HEK293 (cell line): ENCODE results near the gene SH3GL1.

Experiments
- INSM2 ChIP-seq: fragments of 450-650 bp; formaldehyde crosslinking; IDR thresholded peaks from 2 replicates; pipeline ENCODE4 v1.5.1; 2016; ENCODE audit warnings: missing biosample characterization, missing genetic modification characterization
- SETDB1 ChIP-seq: IDR thresholded peaks from one replicate; pipeline ENCODE4 v1.6.1; 2017; ENCODE audit warnings: mild to moderate bottlenecking, low read length, moderate library complexity, mixed read lengths; ENCODE audit not compliant: insufficient read length
- ZNF24 ChIP-seq: fragments of 450-650 bp; formaldehyde crosslinking; IDR thresholded peaks from 2 replicates; pipeline ENCODE4 v1.5.1; 2016; ENCODE audit warnings: missing biosample characterization, missing genetic modification characterization
- ZNF776 ChIP-seq: fragments of 450-650 bp; formaldehyde crosslinking; IDR thresholded peaks from 2 replicates; pipeline ENCODE4 v1.5.0; 2017; ENCODE audit warnings: missing biosample characterization, missing genetic modification characterization, borderline replicate concordance
- TF ChIP-seq, protein P1 (sequence below): fragments of 450-650 bp; formaldehyde crosslinking; IDR thresholded peaks from 2 replicates; pipeline ENCODE4 v1.5.1; 2016; ENCODE audit warnings: missing biosample characterization, missing genetic modification characterization
- TF ChIP-seq, protein P2 (sequence below): fragments of 450-650 bp; formaldehyde crosslinking; IDR thresholded peaks from 2 replicates; pipeline ENCODE4 v1.5.1; 2016; ENCODE audit warnings: missing biosample characterization, missing genetic modification characterization, borderline replicate concordance

DNA sequence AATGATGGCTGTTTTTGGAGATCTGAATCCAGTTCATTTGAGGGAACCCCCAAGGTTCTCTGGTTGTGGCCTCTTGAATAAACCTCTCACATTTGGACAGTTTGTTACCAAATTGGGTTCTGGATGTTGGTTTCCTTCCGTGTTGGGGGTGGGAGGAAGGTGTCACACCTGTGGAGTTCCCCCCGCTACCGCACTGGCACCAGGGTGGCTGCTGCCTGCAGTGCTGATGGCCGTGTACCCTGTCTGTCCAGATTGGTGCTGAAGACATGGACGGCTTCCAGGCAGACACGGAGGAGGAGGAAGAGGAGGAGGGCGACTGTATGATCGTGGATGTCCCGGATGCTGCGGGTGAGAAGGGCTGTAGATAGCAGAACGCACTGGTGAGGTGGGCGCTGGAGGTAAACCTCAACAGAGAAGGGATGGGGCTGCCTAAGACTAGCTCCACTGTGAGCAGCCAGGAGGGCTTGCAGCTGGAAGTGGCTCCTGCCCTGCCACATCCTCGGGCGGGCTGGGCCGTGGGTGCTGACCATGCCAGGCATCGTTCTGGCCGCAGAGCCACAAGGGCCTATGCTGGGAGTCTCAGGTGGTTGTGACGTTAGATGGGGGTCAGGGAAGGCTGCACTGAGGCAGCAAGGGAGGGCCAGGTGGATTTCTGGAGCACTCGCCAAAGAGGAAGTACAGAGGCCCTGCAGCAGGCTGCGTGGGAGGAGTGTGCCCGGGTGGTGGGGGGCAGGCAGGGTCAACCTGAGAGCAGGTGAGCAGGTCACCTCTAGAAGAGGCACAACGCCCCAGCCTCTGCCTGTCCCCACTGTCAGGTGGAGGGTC is 41.9 kb upstream of the SH3GL1 start:
- no peak for TF ChIP-seq ZNF776 (tag by site-specific recombination)
- no peak for TF ChIP-seq INSM2
- TF ChIP-seq, protein P1, sequence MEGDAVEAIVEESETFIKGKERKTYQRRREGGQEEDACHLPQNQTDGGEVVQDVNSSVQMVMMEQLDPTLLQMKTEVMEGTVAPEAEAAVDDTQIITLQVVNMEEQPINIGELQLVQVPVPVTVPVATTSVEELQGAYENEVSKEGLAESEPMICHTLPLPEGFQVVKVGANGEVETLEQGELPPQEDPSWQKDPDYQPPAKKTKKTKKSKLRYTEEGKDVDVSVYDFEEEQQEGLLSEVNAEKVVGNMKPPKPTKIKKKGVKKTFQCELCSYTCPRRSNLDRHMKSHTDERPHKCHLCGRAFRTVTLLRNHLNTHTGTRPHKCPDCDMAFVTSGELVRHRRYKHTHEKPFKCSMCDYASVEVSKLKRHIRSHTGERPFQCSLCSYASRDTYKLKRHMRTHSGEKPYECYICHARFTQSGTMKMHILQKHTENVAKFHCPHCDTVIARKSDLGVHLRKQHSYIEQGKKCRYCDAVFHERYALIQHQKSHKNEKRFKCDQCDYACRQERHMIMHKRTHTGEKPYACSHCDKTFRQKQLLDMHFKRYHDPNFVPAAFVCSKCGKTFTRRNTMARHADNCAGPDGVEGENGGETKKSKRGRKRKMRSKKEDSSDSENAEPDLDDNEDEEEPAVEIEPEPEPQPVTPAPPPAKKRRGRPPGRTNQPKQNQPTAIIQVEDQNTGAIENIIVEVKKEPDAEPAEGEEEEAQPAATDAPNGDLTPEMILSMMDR (tag by site-specific recombination) = no peak
- TF ChIP-seq ZNF24 (tag by site-specific recombination) = no peak
- TF ChIP-seq, protein P2, sequence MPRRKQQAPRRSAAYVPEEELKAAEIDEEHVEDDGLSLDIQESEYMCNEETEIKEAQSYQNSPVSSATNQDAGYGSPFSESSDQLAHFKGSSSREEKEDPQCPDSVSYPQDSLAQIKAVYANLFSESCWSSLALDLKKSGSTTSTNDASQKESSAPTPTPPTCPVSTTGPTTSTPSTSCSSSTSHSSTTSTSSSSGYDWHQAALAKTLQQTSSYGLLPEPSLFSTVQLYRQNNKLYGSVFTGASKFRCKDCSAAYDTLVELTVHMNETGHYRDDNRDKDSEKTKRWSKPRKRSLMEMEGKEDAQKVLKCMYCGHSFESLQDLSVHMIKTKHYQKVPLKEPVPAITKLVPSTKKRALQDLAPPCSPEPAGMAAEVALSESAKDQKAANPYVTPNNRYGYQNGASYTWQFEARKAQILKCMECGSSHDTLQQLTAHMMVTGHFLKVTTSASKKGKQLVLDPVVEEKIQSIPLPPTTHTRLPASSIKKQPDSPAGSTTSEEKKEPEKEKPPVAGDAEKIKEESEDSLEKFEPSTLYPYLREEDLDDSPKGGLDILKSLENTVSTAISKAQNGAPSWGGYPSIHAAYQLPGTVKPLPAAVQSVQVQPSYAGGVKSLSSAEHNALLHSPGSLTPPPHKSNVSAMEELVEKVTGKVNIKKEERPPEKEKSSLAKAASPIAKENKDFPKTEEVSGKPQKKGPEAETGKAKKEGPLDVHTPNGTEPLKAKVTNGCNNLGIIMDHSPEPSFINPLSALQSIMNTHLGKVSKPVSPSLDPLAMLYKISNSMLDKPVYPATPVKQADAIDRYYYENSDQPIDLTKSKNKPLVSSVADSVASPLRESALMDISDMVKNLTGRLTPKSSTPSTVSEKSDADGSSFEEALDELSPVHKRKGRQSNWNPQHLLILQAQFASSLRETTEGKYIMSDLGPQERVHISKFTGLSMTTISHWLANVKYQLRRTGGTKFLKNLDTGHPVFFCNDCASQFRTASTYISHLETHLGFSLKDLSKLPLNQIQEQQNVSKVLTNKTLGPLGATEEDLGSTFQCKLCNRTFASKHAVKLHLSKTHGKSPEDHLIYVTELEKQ (tag by site-specific recombination) = no peak
- TF ChIP-seq SETDB1 = no peak
